RWPE1 (cell line): ENCODE measurements around the gene ACTA2.

Experiments used
- CTCF ChIA-PET: fragments of 350-600 bp; sonication (Branson Sonifier 250); formaldehyde crosslinking; extraction: SDS; loops from one replicate; lab custom pipeline; 2021; lab: Yijun Ruan, JAX
- POLR2A ChIA-PET: fragments of 400-600 bp; formaldehyde crosslinking; extraction: SDS; loops from one replicate; lab custom pipeline; 2020; ENCODE audit warnings: antibody characterized with exemption; ENCODE audit not compliant: low non-redundant PET; lab: Yijun Ruan, JAX
- DNase-seq: peaks from one replicate; pipeline ENCODE4 v3.0.0; 2012; ENCODE audit warnings: low spot score
- H3K27ac ChIP-seq: fragments of 450-650 bp; 2 replicates; pipeline ENCODE4 v1.5.1; 2017
- CTCF ChIP-seq: fragments of 450-650 bp; conservative IDR thresholded peaks from 2 replicates; pipeline ENCODE4 v1.5.1; 2017; ENCODE audit warnings: low read depth, mild to moderate bottlenecking

ACTA2 gene

GRCh38 chr10:88983939-88984338 is 31.4 kb upstream of the ACTA2 start:
- CTCF ChIA-PET: no interaction called here
- no peak for DNase-seq
- no peak overlapping the region for H3K27ac ChIP-seq
- TF ChIP-seq CTCF: no peak
- POLR2A ChIA-PET: no interaction called here

GRCh38 chr10:88983206-88983605 is 30.6 kb upstream of the ACTA2 start:
- no peak for DNase-seq
- no peak for TF ChIP-seq CTCF
- no peak overlapping the region for H3K27ac ChIP-seq
- ChIA-PET CTCF (interaction anchor here (0.6 to 1.4 kb wide), 2 partner anchors 20 to 49 kb away, joined by 4 to 7 read pairs; no protein-coding TSS in a partner anchor), POLR2A (no interaction called here)

- H3K27ac ChIP-seq: no peak overlapping the region
- ChIA-PET CTCF (interaction anchor here (0.6 to 1.4 kb wide), 2 partner anchors 21 to 48 kb away, joined by 4 to 7 read pairs; no protein-coding TSS in a partner anchor), POLR2A (no interaction called here)
- no peak for TF ChIP-seq CTCF
- DNase-seq: no peak
Observed at GRCh38 chr10:88982366-88982765, 29.8 kb upstream of the ACTA2 start.

- ChIA-PET POLR2A (no interaction called here), CTCF (no interaction called here)
- no peak for TF ChIP-seq CTCF
- no peak for DNase-seq
- H3K27ac ChIP-seq: no peak overlapping the region
Observed at GRCh38 chr10:88981435-88981834, 28.9 kb upstream of the ACTA2 start.

DNA sequence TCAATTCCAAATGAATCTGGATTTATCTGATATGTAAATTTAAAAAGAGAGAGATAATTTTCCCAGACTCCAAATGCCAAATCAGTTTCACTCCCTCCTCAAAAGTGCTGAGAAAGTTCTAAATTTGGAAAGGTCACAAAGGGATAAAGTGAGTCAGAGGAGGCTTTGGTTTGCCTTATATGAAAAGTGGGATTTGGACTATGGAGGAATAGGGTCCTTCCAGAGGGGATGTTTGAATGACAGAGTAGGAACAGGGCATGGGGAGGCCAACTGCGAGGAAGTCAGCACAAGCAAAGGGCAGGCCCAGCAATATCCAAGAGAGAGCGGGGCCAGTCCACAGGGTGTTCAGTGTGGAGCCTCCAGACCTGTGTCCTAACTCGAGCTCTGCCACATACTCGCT is 28.2 kb upstream of the ACTA2 start:
- CTCF ChIA-PET: no interaction called here
- TF ChIP-seq CTCF: no peak
- no peak overlapping the region for H3K27ac ChIP-seq
- POLR2A ChIA-PET: no interaction called here
- DNase-seq: no peak

DNA sequence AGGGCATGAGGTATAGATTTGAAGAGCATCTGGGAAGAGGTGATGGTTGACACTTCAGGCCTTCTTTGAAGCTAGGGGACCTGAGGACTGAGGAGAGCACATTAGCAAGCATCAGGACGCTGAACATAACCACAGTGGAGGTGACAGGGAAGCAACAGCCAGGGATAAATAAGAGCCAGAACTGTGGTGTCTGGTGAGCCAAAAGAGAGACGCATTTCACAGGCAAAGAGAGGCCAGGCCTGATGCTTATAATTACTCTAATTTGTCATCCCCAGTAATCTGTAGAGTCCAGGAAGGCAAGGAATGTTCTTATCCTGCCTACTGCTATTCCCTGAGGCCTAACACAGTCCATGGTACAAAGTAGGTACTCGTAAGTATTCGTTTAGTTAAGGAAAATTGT is 27.7 kb upstream of the ACTA2 start:
- ChIA-PET CTCF (interaction anchor here (0.6 kb wide), 1 partner anchor 269 kb away, joined by 5 read pairs; no protein-coding TSS in a partner anchor), POLR2A (no interaction called here)
- H3K27ac ChIP-seq: no peak overlapping the region
- TF ChIP-seq CTCF: no peak
- no peak for DNase-seq
